GM18508 (cell line): Measurements from ENCODE around the gene PGPEP1.
A peak's percentile ranks its signal among the peaks of the same experiment; 100 is the strongest.
"Not testable (repeated sequence)": the region's sequence is repeated elsewhere in the genome, so short reads cannot be mapped to it uniquely, and the experiment has no call there.

ENCODE experiments used
- ATAC-seq: cut with Tn5 transposase; IDR thresholded peaks from one replicate; pipeline ENCODE4 v1.9.1; 2021; ENCODE audit warnings: moderate number of reproducible peaks; ENCODE audit not compliant: insufficient read depth, unreplicated experiment

Gene PGPEP1

GRCh38 chr19:18308051-18308947, 32.1 kb upstream of the PGPEP1 start:
- ATAC-seq = no peak

DNA sequence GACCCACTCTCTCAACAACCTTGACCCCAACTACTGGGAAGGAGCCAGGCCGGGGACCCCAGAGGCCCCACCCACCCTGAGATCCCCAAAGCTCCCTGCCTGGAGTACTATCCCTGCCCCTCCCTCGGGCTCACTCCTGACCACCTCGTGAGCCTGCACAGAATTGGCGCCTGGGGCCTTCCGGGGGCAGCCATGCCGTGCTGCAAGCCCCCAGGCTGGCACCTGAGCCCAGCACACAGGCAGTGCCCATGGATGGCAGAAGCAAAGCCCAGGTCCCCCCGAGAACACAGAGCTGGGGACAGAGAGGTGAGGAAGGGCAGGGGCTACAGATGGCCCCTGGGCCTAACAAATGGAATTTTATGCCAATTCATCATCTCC, 31.5 kb upstream of the PGPEP1 start:
- no peak for ATAC-seq

- ATAC-seq = no peak
These were observed 30.8 kb upstream of the PGPEP1 start for GRCh38 chr19:18309525-18310064.

GRCh38 chr19:18310118-18310909, 30.1 kb upstream of the PGPEP1 start:
- ATAC-seq = no peak

GRCh38 chr19:18310966-18311365, 29.4 kb upstream of the PGPEP1 start:
- ATAC-seq = no peak

- ATAC-seq = no peak
These were observed 28.8 kb upstream of the PGPEP1 start for GRCh38 chr19:18311502-18312091.

DNA sequence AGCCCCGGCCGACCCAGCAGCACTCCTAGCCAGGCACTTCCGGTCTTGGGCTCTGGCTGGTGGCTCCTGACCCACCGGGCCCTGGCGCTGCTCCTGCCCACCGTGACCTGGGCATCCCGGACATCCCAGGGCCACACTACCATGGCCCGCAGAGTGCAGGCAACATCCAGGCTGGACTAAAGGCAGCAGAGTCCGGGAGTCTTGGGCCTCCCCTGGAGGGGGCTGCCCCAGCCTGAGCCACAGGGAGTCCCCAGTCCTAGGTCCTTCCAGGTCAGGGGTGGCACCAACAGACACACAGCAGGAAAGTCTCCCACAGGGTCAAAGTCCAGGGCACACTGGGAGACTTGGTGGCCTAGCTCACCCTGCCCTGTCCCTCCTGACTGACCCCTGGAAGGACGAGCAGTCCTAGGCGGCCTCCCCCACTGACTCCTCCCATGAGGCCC, 28.3 kb upstream of the PGPEP1 start:
- ATAC-seq = no peak

DNA sequence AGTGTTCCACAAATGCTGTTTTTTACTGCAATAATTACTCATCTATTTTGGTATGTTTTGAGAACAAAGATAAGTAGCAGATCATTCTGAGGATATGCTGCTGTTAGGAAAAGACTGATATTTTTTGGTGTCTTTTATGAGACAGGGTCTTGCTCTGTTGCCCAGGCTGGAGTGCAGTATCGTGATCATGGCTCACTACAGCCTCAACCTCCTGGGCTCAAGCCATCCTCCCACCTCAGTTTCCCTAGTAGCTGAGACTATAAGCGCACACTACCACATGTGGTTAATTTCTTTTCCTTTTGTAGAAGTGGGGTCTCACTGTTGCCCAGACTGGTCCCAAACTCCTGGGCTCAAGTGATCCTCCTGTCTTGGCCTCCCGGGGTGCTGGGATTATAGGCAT, 27.0 kb upstream of the PGPEP1 start:
- ATAC-seq = no peak

DNA sequence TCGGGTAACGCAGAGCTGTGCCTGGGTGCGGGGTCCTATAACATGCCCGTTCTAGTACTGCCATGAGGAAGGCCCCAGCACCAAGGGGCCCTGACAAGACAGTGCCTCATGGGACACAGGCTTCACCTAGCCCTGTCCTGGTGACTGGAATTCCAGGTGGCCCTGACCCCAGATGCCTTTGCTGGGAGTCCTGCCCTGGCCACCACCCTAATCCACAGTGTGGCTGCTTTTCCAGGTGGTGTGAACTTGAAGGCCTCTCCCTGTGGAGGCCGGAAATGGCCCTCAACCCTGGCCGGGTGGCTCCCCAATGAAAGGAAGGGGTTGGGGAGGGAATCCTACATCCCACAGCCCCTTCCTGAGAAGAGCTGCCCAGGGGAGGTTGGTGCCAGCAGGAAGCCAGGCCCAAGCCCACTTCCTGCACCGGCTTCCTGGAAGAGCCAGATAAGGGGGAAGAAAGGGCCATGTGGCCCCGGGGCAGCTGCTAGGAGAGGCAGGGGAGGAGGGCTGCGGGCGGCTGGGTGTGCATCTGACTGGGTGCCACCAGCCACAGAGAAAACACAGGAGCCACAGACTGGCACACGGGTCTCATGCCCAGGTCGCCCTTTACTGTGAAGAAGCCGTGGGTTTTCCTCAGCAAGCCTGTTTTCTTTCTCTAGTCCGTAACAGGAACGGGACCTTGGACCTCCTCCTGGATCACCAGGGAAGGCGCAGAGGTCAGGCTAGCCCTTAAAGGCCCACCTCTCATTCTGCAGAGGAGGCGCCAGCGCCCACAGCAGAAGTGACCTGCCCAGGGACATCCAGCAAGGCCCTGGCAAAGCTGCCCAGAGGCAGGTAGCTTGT, 22.2 kb upstream of the PGPEP1 start:
- no peak for ATAC-seq

DNA sequence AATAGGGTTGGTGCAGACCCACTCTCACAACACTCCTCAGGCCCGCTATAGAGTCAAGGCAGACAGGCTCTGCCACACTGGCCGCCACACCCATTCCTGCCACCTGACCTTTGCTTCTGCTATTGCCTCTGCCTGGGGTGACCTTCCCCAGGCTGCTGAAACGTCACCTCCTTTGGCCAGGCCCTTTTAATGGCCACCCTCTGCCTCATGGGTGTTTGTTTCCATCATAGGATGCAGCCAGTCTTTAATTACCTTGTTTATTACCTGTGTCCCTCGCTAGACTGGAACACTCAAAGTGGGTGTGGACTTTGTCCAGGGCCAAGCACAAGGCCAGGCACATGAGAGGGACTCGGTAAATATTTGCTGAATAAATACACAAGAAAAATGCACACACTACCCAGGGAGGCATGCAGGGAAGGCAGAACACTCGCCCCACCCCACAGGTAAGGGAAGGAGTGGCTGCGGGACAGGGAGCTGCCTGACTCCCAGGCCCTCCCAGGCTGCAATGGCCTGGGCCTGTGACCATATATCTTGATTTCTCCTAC, 20.7 kb upstream of the PGPEP1 start:
- ATAC-seq = no peak

DNA sequence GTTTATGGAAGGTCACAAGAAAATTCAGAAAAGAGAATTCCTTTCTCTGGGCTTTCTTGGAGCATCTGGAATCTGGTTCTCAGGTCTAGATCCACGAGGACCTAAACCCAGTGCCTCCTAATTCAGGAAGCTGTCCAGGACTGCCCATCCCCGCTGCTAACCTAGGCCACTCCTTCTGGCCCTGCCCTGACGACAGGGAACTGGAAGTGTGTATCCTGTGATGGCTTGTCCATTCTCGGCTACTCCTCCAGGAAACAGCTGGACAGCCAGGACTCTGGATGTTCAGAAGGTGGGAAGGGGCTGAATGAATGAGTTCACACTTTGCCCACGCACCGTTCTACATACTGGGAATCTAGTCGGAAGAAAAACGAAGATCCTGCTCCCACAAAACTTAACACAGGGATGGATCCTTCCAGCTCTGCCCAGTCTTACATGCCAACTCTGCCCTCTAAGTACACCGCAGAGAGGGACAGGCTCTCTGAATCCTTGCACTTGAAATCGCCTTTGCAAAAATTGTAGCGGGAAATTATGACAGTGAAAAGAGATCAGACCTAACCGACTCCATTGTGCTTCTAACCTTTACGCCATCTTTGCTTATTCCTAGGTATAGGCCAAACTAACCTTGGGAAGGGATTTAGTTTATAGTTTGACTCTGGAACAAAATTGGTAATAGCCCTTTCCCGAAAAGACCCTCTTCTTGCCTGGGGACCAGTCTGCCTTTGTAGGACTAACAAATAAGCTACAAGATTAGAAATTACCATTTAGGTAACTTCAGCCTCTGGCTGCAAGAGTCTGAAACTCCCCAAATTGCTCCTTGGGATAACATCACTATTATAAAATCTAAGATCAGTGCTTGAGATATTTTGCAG, 19.3 kb upstream of the PGPEP1 start:
- no peak for ATAC-seq

- ATAC-seq = no peak
These were observed 18.7 kb upstream of the PGPEP1 start for GRCh38 chr19:18321734-18322102.

DNA sequence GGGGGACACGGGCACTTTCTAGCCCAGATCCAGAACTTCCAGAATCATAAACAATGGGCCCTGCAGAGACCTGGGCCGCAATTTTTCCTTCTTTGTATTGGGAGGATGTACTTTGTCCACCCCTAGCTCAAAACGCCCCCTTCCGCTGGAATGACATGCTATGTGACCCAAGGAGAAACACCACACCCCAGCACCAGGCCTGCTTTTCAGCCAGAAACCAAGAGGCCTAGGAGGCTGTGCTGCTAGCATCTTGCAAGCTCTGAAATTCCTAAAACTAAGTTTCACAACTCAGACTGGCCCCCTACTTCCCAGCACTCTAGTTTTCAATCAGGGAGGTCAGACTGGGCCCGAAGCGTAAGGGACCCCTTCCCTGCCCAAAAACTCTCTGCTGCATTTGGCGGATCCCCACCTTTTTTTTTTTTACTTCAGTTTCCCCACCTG, 18.1 kb upstream of the PGPEP1 start:
- no peak for ATAC-seq

DNA sequence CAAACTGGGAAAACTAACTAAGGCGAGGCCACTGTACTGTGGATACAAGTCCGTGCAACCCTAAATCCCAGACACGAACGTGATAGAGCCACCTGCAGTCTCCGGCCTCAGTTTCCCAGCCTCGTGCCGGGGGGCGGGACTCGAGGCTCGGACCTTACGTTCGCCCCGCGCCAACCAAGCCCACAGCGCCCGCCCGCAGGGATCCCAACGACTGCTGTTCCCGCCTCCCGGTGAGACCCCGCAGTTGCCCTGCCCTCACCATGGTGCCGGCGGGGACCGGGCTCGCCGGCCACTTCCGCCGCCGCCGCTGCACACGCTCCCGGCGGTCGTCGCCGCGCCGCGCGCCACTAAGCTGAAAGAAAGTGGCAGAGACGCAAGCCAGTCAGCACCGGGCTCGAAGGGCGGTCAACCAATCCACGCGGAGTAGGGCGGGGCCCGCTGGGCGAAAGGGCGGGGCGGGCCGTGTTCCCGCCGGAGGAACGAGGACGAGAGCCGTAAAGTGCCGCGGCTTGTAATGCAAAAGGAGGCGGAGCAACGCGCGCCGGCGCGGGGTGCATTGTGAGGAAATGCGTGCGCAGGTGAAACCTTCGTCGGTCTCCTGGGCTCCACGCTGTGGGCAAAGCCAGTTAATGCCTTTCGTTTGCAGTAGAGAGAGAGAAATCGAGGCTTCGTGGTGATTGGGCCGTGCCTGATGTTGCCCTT, 17.5 kb upstream of the PGPEP1 start, which contains the start of gene LSM4:
Gene LSM4, minus strand, starts transcription at position 318 of the 702 bp plus-strand sequence. Its CDS starts 56 bp downstream, at position 262.
- ATAC-seq = peak; percentile 75

GRCh38 chr19:18324373-18324731, 16.0 kb upstream of the PGPEP1 start:
- not testable (repeated sequence) for ATAC-seq

DNA sequence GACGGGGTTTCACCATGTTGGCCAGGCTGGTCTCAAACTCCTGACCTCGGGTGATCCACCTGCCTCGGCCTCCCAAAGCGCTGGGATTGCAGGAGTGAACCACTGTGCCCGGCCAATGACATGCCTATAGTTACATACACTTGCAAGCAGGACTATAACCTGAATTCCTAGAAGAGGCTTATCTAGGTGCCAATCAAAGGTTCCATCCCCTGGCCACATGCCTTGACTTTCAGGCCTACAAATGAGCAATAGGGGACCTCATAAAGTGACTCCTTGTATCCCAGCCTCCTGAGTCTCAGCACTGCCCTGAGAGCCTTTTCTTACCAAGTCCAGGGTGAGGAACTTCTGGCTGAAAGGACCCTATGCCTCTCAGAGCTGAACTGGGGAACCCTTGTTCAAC, 13.6 kb upstream of the PGPEP1 start:
- ATAC-seq = no peak

- peak; percentile 71 for ATAC-seq
These were observed 11.9 kb upstream of the PGPEP1 start for GRCh38 chr19:18328340-18329034.

GRCh38 chr19:18329035-18329376, 11.4 kb upstream of the PGPEP1 start:
- no peak for ATAC-seq
